Naive B cell (primary cell): ENCODE results near the gene LMOD2. TPM values are rescaled to one million over a fixed set of nuclear protein-coding genes. Genes with fewer than 3 reads are reported as not detected.
"Not testable (repeated sequence)": the region's sequence is repeated elsewhere in the genome, so short reads cannot be mapped to it uniquely, and the experiment has no call there.

Source experiments
- ATAC-seq, 2 donors: fragments of 150-1000 bp; cut with Tn5 transposase; 2 replicates each; pipeline ENCODE4 v1.10.0; 2021; ENCODE audit warnings: low read depth in 2 of 2, mild to moderate bottlenecking in 2 of 2, moderate library complexity in 2 of 2
- DNase-seq: peaks from one replicate; pipeline ENCODE4 v3.0.0; 2022
- H3K27ac Mint-ChIP-seq, 6 donors: one replicate each; pipeline ENCODE4 v1.8.0; 2020 to 2022; ENCODE audit warnings: mild to moderate bottlenecking in 6 of 6, mixed read lengths in 6 of 6, moderate library complexity in 5 of 6, inconsistent platforms in 2 of 6
- H3K27me3 Mint-ChIP-seq, 3 donors: one replicate each; pipeline ENCODE4 v1.8.0; 2021 to 2022; ENCODE audit warnings: mixed read lengths in 3 of 3, mild to moderate bottlenecking in 1 of 3
- H3K36me3 Mint-ChIP-seq, 2 donors: one replicate each; pipeline ENCODE4 v1.8.0; 2020 to 2022; ENCODE audit warnings: mixed read lengths in 2 of 2, inconsistent platforms in 1 of 2, mild to moderate bottlenecking in 1 of 2
- H3K4me1 Mint-ChIP-seq, 3 donors: one replicate each; pipeline ENCODE4 v1.8.0; 2020 to 2022; ENCODE audit warnings: mixed read lengths in 3 of 3, inconsistent platforms in 1 of 3, mild to moderate bottlenecking in 1 of 3, moderate library complexity in 1 of 3
- H3K4me3 Mint-ChIP-seq, 8 donors: one replicate each; pipeline ENCODE4 v1.8.0; 2020 to 2022; ENCODE audit warnings: mild to moderate bottlenecking in 8 of 8, mixed read lengths in 8 of 8, moderate library complexity in 8 of 8, inconsistent platforms in 2 of 8
- H3K9me3 Mint-ChIP-seq, 7 donors: one replicate each; pipeline ENCODE4 v1.8.0; 2020 to 2022; ENCODE audit warnings: mixed read lengths in 7 of 7, mild to moderate bottlenecking in 5 of 7, inconsistent platforms in 2 of 7, moderate library complexity in 1 of 7
- polyA plus RNA-seq, 6 donors: library from polyadenylated mRNA; unstranded; fragments of 300-500 nt; fragmentation: Illumina TruSeq; gene quantifications; one replicate each; pipeline ENCODE4 v1.2.3, GENCODE V29; 2021; ENCODE audit warnings: low read depth in 6 of 6

Gene LMOD2
- polyA plus RNA-seq, 6 donors from 2014 or later: 0.22 to 0.45 TPM; not detected in 4

GRCh38 chr7:123628829-123629228, 26.8 kb upstream of the LMOD2 start:
- no peak overlapping the region for H3K4me3 Mint-ChIP-seq
- H3K9me3 Mint-ChIP-seq: no peaks in the 10 kb centered on the region
- no peak overlapping the region for H3K27ac Mint-ChIP-seq
- no peaks in the 10 kb centered on the region for H3K36me3 Mint-ChIP-seq
- H3K4me1 Mint-ChIP-seq: peaks cover 0 to 2% (median 0%) of the 10 kb centered on the region in 3 donors
- DNase-seq (no peak), ATAC-seq (no peak)
- H3K27me3 Mint-ChIP-seq: peaks cover 10 to 11% (median 11%) of the 10 kb centered on the region in 3 donors

GRCh38 chr7:123629281-123629680, 26.4 kb upstream of the LMOD2 start:
- peaks cover 0 to 2% (median 0%) of the 10 kb centered on the region in 3 donors for H3K4me1 Mint-ChIP-seq
- H3K36me3 Mint-ChIP-seq: no peaks in the 10 kb centered on the region
- ATAC-seq (no peak), DNase-seq (no peak)
- H3K9me3 Mint-ChIP-seq: no peaks in the 10 kb centered on the region
- no peak overlapping the region for H3K4me3 Mint-ChIP-seq
- peaks cover 10 to 11% (median 11%) of the 10 kb centered on the region in 3 donors for H3K27me3 Mint-ChIP-seq
- H3K27ac Mint-ChIP-seq: no peak overlapping the region

GRCh38 chr7:123632808-123633207, 22.9 kb upstream of the LMOD2 start:
- H3K9me3 Mint-ChIP-seq: no peaks in the 10 kb centered on the region
- no peak for DNase-seq
- no peak overlapping the region for H3K27ac Mint-ChIP-seq
- H3K36me3 Mint-ChIP-seq: no peaks in the 10 kb centered on the region
- no peak overlapping the region for H3K4me3 Mint-ChIP-seq
- H3K4me1 Mint-ChIP-seq: no peaks in the 10 kb centered on the region
- no peak for ATAC-seq
- H3K27me3 Mint-ChIP-seq: peaks cover 8 to 13% (median 9%) of the 10 kb centered on the region in 3 donors

GRCh38 chr7:123633553-123633952, 22.1 kb upstream of the LMOD2 start:
- no peak overlapping the region for H3K4me3 Mint-ChIP-seq
- H3K36me3 Mint-ChIP-seq: no peaks in the 10 kb centered on the region
- peaks cover 0 to 3% (median 0%) of the 10 kb centered on the region in 7 donors for H3K9me3 Mint-ChIP-seq
- peaks cover 15 to 16% (median 15%) of the 10 kb centered on the region in 3 donors for H3K27me3 Mint-ChIP-seq
- no peaks in the 10 kb centered on the region for H3K4me1 Mint-ChIP-seq
- no peak for ATAC-seq
- no peak overlapping the region for H3K27ac Mint-ChIP-seq
- DNase-seq: no peak

- H3K27ac Mint-ChIP-seq, DNase-seq, H3K4me1 Mint-ChIP-seq, H3K36me3 Mint-ChIP-seq, H3K9me3 Mint-ChIP-seq, H3K4me3 Mint-ChIP-seq, ATAC-seq: not testable (repeated sequence)
- H3K27me3 Mint-ChIP-seq: peaks cover 18 to 20% (median 18%) of the 10 kb centered on the region in 3 donors
These were observed 21.6 kb upstream of the LMOD2 start for GRCh38 chr7:123634011-123634573.

GRCh38 chr7:123635551-123636359, 19.9 kb upstream of the LMOD2 start:
- no peak for DNase-seq
- H3K36me3 Mint-ChIP-seq: no peaks in the 10 kb centered on the region
- peaks cover 0 to 3% (median 0%) of the 10 kb centered on the region in 7 donors for H3K9me3 Mint-ChIP-seq
- no peak overlapping the region for H3K27ac Mint-ChIP-seq
- H3K4me1 Mint-ChIP-seq: no peaks in the 10 kb centered on the region
- no peak overlapping the region for H3K4me3 Mint-ChIP-seq
- peaks cover 18 to 23% (median 18%) of the 10 kb centered on the region in 3 donors for H3K27me3 Mint-ChIP-seq
- no peak for ATAC-seq

- Mint-ChIP-seq H3K27me3 (peaks cover 19 to 35% (median 23%) of the 10 kb centered on the region in 3 donors), H3K4me3 (no peak overlapping the region), H3K4me1 (no peaks in the 10 kb centered on the region), H3K27ac (no peak overlapping the region), H3K9me3 (peaks cover 0 to 3% (median 0%) of the 10 kb centered on the region in 7 donors), H3K36me3 (no peaks in the 10 kb centered on the region)
- ATAC-seq: no peak
- no peak for DNase-seq
These were observed 18.5 kb upstream of the LMOD2 start for GRCh38 chr7:123637203-123637602.

- Mint-ChIP-seq H3K36me3 (no peaks in the 10 kb centered on the region), H3K4me3 (no peak overlapping the region), H3K27me3 (peaks cover 18 to 37% (median 23%) of the 10 kb centered on the region in 3 donors), H3K4me1 (no peaks in the 10 kb centered on the region), H3K27ac (no peak overlapping the region), H3K9me3 (peaks cover 0 to 3% (median 0%) of the 10 kb centered on the region in 7 donors)
- DNase-seq: no peak
- no peak for ATAC-seq
These were observed 17.8 kb upstream of the LMOD2 start for GRCh38 chr7:123637878-123638277.

GRCh38 chr7:123639631-123640030, 16.0 kb upstream of the LMOD2 start:
- Mint-ChIP-seq H3K4me3 (no peak overlapping the region), H3K27ac (no peak overlapping the region), H3K4me1 (no peaks in the 10 kb centered on the region), H3K36me3 (no peaks in the 10 kb centered on the region), H3K27me3 (peaks cover 20 to 49% (median 23%) of the 10 kb centered on the region in 3 donors), H3K9me3 (peaks cover 0 to 3% (median 0%) of the 10 kb centered on the region in 7 donors)
- ATAC-seq (no peak), DNase-seq (no peak)

GRCh38 chr7:123640583-123640982, 15.1 kb upstream of the LMOD2 start:
- no peak for DNase-seq
- no peak for ATAC-seq
- Mint-ChIP-seq H3K4me1 (no peaks in the 10 kb centered on the region), H3K27me3 (peaks cover 20 to 51% (median 23%) of the 10 kb centered on the region in 3 donors), H3K9me3 (peaks cover 0 to 3% (median 0%) of the 10 kb centered on the region in 7 donors), H3K27ac (no peak overlapping the region), H3K36me3 (no peaks in the 10 kb centered on the region), H3K4me3 (no peak overlapping the region)

GRCh38 chr7:123641901-123642300, 13.8 kb upstream of the LMOD2 start:
- DNase-seq (no peak), ATAC-seq (no peak)
- Mint-ChIP-seq H3K4me1 (no peaks in the 10 kb centered on the region), H3K4me3 (no peak overlapping the region), H3K36me3 (no peaks in the 10 kb centered on the region), H3K27me3 (peaks cover 20 to 55% (median 26%) of the 10 kb centered on the region in 3 donors), H3K27ac (no peak overlapping the region), H3K9me3 (peaks cover 0 to 3% (median 0%) of the 10 kb centered on the region in 7 donors)

- no peak overlapping the region for H3K4me3 Mint-ChIP-seq
- no peaks in the 10 kb centered on the region for H3K36me3 Mint-ChIP-seq
- H3K27ac Mint-ChIP-seq: no peak overlapping the region
- H3K27me3 Mint-ChIP-seq: peaks cover 18 to 50% (median 22%) of the 10 kb centered on the region in 3 donors
- ATAC-seq: no peak
- no peak for DNase-seq
- no peaks in the 10 kb centered on the region for H3K9me3 Mint-ChIP-seq
- H3K4me1 Mint-ChIP-seq: no peaks in the 10 kb centered on the region
These were observed 11.9 kb upstream of the LMOD2 start for GRCh38 chr7:123643495-123644441.

- no peaks in the 10 kb centered on the region for H3K9me3 Mint-ChIP-seq
- DNase-seq (no peak), ATAC-seq (no peak)
- H3K4me3 Mint-ChIP-seq: no peak overlapping the region
- no peaks in the 10 kb centered on the region for H3K36me3 Mint-ChIP-seq
- H3K4me1 Mint-ChIP-seq: no peaks in the 10 kb centered on the region
- peaks cover 20 to 62% (median 21%) of the 10 kb centered on the region in 3 donors for H3K27me3 Mint-ChIP-seq
- H3K27ac Mint-ChIP-seq: no peak overlapping the region
These were observed 10.2 kb upstream of the LMOD2 start for GRCh38 chr7:123645516-123645915.
